ES-I3 (cell line): ENCODE data around the gene BARHL1.
"Not testable (repeated sequence)": the region's sequence is repeated elsewhere in the genome, so short reads cannot be mapped to it uniquely, and the experiment has no call there.

Experiments used
- H3K36me3 ChIP-seq: 2 replicates; pipeline ENCODE4 v1.6.1; 2013; ENCODE audit warnings: mild to moderate bottlenecking, low read length, control low read depth, moderate library complexity; ENCODE audit not compliant: insufficient read depth
- H3K4me1 ChIP-seq: 2 replicates; pipeline ENCODE4 v1.6.1; 2013; ENCODE audit warnings: mild to moderate bottlenecking, control low read depth, low read length; ENCODE audit not compliant: insufficient read depth
- H3K9ac ChIP-seq: 2 replicates; pipeline ENCODE4 v1.6.1; 2013; ENCODE audit warnings: low read depth, mild to moderate bottlenecking, low read length, moderate library complexity
- H3K9me3 ChIP-seq: 2 replicates; pipeline ENCODE4 v1.6.1; 2013; ENCODE audit warnings: mild to moderate bottlenecking, low read length, moderate library complexity; ENCODE audit not compliant: control insufficient read depth, insufficient read depth

Gene BARHL1

DNA sequence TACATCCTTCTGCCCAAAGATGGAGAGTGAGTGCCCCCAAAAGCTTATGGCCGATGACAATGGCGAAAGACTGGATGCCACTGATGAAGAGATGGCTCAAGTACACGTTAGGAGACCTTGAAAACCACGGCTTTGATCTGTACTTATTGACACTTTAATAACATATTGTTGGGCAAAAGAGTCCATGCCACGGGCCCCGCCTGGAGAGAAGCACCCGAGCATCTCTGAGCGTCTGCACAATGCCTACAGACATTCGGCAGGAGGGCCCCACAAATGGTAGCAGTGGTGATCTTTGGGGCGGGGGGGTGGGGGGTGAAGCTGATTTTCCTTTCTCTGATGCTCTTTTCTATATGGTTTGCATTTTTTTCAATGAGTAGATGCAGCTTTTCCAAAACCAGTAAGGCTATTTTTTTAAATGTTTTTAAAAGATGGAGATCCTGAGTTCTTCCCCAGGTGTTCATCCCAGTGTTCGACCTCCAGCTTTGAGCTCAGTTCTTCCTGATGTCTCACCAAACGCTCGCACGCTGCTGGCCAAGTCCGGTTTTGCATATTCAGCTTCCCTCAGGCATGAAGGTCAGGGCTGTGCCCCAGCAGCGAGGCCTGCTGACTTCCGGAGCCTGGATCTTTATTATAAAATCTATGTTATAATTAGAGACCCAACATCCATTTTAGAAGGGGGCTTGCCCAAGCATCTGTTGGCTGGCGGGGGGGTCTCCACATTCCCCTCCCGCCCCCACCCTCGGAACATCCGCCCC is 34.3 kb upstream of the BARHL1 start:
- no peaks in the 10 kb centered on the region for H3K36me3 ChIP-seq
- no peaks in the 10 kb centered on the region for H3K9me3 ChIP-seq
- peaks cover 11% of the 10 kb centered on the region; the same call in 1 of the 2 replicates for H3K4me1 ChIP-seq
- H3K9ac ChIP-seq, result no peak overlapping the region

DNA sequence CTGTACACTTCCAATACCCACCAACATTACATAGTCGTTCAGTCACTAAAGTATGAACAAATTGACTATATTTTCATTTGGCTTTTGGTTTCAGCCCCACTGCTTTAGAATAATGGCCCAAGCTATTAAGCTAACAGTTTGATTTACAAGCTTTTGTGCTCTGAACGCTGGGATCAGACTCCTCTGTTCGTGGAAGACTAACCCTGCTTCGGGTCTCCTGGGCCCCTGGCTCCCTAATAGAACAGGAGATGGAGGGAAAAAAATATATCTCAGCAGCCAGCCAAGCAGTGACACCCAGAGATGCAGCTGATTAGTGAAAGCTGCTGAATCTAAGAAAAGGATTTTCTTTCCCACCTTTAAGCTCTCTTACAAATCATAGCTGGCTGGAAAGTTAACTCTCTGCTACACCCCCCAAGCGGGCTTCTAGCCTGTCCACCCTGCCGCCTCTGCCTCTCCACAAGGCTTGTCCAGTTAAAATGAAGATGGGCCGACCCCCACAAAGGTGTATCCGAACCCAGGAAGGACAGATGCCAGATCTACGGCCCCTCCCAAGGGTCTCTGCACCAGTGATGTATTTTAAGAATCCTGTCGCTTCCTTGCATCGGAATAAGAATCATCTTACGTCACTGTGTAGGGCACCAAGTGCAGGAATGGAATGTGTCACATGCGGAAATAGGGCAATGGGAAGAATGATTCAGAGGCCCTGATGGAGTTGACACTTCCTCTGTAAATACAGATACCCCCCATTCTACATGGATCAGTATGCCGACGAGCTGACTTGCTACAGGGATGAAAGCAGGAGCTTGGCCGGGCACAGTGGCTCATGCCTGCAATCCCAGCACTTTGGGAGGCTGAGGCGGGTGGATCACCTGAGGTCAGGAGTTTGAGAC is 33.4 kb upstream of the BARHL1 start:
- H3K9me3 ChIP-seq, result no peaks in the 10 kb centered on the region
- H3K36me3 ChIP-seq, result no peaks in the 10 kb centered on the region
- H3K9ac ChIP-seq, result no peak overlapping the region
- peaks cover 11% of the 10 kb centered on the region; the same call in 1 of the 2 replicates for H3K4me1 ChIP-seq

DNA sequence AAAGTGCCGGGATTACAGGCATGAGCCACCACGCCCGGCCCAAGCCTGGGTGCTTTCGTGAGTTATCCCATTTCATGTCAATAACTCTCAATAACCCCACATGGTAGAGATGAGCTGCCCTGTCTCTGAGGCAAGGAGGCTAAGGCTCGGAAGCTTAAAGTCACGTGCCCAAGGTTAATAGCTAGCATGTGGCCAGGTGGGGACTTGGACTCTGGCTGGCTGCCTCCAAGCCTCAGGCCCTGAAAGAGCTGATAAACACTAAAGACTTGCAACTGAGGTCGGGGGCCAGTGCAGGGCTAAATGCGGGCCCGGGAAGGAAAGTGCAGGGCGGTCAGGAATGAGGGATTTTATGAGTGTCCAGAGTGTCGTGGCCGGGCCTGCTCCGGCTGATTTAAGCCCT is 30.9 kb upstream of the BARHL1 start:
- peaks cover 10% of the 10 kb centered on the region; the same call in 1 of the 2 replicates for H3K4me1 ChIP-seq
- no peaks in the 10 kb centered on the region for H3K36me3 ChIP-seq
- H3K9ac ChIP-seq, result no peak overlapping the region
- H3K9me3 ChIP-seq, result no peaks in the 10 kb centered on the region

DNA sequence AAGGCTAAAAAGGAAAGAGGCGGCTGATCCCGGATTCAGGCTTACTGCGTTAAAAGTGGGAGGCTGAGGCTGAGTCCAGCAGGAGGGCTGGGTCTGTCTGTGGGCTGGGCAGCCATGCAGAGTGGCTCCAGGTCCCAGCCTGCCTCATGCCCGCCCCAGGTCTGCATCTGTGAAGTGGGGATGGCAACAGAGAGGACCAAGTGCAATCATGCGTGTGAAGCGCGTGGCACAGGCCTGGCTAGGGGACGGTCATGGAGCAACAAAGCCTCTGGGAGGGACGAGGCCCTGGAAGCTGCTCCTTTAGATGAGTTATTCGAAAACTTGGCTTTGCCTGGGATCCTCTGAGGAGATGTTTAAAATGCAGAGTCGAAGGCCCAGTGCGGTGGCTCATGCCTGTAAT is 30.4 kb upstream of the BARHL1 start:
- H3K36me3 ChIP-seq, result no peaks in the 10 kb centered on the region
- peaks cover 7% of the 10 kb centered on the region; the same call in 1 of the 2 replicates for H3K4me1 ChIP-seq
- no peaks in the 10 kb centered on the region for H3K9me3 ChIP-seq
- no peak overlapping the region for H3K9ac ChIP-seq

DNA sequence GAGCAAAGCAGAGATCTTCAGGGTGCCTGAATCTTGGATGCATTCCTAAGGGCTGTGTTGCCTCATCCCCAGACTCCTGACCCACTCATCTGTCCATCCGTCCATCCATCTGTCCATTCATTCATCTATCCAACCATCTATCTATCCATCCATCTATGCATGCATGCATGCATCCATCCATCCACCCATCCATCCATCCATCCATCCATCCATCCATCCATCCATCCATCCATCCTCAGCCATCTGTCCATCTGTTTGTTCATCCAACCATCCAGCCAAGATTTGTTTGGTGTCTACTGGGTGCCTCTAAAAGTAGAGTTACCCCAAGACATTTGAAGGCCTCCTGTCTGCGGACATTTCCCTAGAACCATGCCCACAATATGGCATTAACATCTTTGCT is 27.7 kb upstream of the BARHL1 start:
- no peaks in the 10 kb centered on the region for H3K4me1 ChIP-seq
- 0 out of 2 replicates have a peak, but pooled peaks cover 3% of the 10 kb centered on the region for H3K9me3 ChIP-seq
- no peak overlapping the region for H3K9ac ChIP-seq
- H3K36me3 ChIP-seq, result no peaks in the 10 kb centered on the region

DNA sequence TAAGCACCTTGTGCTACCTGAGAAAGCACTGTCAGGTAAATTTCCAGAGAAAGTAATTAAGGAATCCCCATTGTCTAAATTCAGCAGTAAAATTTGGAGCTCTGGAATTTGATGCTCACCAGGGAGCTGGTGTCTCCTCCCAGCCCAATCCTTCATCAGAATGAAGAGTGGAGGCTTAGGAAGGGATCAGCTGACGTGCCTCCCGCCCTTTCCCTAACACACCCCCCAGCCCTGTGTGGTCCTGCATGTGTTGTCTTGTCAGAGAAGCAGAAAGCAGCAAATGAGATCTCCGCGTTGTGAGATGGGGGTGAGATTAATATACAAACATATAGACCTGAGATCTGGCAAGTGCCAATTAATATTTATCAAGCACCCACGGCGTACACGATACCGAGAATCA is 26.9 kb upstream of the BARHL1 start:
- H3K36me3 ChIP-seq, result no peaks in the 10 kb centered on the region
- no peak overlapping the region for H3K9ac ChIP-seq
- H3K4me1 ChIP-seq, result no peaks in the 10 kb centered on the region
- H3K9me3 ChIP-seq, result 0 out of 2 replicates have a peak, but pooled peaks cover 5% of the 10 kb centered on the region

DNA sequence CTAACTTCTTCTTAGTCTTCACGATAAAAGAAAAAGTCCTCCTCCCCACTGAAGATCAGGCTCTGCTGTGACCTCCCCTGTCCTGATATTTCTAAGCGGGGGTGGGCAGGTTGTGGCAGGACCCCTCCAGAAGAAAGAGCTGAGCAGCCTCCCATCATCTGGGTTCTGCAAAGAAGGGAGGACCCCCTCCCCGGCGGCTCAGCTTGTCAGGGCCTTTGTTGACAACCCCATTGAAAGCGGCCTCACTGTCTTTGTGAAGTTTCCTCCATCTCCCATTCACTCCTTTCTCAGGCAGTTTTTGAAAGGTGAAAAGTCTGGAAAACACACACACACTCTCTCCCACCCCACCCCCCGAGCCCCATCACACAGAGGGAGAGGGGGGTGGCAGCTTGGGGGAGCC is 26.2 kb upstream of the BARHL1 start:
- H3K36me3 ChIP-seq, result no peaks in the 10 kb centered on the region
- H3K9ac ChIP-seq, result no peak overlapping the region
- H3K9me3 ChIP-seq, result 0 out of 2 replicates have a peak, but pooled peaks cover 5% of the 10 kb centered on the region
- no peaks in the 10 kb centered on the region for H3K4me1 ChIP-seq

DNA sequence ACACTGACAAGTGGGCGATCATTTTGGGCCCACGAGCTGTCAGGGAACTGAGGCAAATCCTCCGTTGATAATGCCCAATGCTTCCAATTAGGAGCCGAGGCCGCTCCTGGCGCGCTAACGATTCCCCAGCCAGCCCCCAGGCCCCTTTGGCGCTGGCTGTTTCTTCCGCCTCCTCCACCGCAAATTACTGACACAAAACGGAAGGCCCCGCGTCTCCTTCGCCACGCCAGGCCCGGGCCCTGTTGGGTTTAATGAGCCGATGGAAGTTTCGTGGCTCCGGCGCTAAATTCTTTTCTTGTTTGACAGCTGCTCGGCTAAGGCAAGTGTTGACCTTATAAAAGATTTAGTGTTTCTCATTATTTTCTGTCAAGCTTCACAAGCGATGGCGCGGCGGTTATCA is 25.7 kb upstream of the BARHL1 start:
- H3K4me1 ChIP-seq, result no peaks in the 10 kb centered on the region
- H3K36me3 ChIP-seq, result no peaks in the 10 kb centered on the region
- H3K9ac ChIP-seq, result no peak overlapping the region
- H3K9me3 ChIP-seq, result 0 out of 2 replicates have a peak, but pooled peaks cover 5% of the 10 kb centered on the region

DNA sequence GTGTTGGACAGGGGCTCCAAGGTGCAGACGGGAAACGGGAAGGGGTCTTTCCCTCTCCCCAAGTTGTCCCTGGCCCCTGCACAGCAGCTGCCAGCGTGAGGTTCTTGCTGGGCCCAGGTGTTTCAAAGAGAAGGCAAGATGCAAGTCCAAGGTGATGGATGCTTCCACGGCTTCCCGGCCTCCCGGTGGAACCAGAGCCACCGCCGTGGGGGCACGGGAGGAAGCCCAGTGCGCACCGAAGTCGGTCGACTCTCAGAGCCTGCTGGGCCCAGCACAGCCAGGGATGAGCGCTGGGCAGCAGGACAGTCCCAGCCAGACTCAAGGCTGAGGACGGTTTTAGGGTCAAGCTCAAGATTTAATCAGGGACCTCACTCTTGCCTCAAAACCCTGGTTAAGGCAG is 25.2 kb upstream of the BARHL1 start:
- no peaks in the 10 kb centered on the region for H3K36me3 ChIP-seq
- H3K9ac ChIP-seq, result no peak overlapping the region
- no peaks in the 10 kb centered on the region for H3K4me1 ChIP-seq
- 0 out of 2 replicates have a peak, but pooled peaks cover 5% of the 10 kb centered on the region for H3K9me3 ChIP-seq

DNA sequence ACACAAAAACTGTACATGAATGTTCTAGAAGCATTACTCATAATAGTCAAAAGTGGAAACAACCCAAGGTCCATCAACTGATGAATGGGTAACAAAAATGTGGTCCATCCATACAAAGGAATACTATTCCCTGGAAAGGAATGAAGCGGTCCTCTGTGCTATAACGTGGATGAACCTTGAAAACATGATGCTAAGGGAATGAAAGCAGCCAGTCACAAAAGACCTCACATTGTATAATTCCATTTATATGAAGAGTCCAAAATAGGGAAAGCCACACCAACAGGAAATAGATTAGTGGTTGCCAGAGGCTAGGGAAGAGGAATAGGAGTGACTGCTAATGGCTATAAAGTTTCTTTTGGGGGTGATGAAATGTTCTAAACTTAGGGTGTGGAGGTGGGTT is 22.7 kb upstream of the BARHL1 start:
- Histone ChIP-seq H3K36me3 (no peaks in the 10 kb centered on the region), H3K9ac (no peak overlapping the region), H3K9me3 (0 out of 2 replicates have a peak, but pooled peaks cover 5% of the 10 kb centered on the region), H3K4me1 (no peaks in the 10 kb centered on the region)

DNA sequence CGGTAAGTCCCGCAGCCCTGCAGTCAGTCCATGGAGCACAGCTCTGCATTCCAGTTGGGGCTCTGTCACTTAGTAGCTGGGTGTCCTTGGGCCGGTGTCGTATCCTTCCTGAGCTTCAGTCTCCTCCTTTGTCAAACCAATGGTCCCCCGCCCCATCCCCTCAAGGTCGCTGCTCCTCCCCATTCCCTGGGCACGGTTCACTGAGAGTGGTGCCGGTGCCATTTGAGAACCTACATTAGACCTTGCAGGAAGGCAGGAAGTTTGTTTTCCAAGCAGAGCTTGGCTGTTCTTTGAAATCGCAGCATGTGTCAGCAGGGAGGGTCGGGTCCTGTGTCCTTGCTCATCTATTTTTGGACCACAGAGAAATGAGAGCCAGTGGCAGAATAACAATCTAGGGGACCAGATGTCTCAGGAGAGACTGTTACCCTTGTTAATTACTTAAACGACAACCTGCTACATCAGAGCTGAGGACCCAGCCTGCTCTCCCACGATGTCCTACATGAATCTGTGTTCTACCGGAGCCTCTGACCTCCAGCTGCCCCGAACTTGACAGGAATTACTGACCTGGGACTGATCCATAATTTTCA is 21.7 kb upstream of the BARHL1 start:
- H3K4me1 ChIP-seq, result no peaks in the 10 kb centered on the region
- 0 out of 2 replicates have a peak, but pooled peaks cover 5% of the 10 kb centered on the region for H3K9me3 ChIP-seq
- no peaks in the 10 kb centered on the region for H3K36me3 ChIP-seq
- no peak overlapping the region for H3K9ac ChIP-seq

DNA sequence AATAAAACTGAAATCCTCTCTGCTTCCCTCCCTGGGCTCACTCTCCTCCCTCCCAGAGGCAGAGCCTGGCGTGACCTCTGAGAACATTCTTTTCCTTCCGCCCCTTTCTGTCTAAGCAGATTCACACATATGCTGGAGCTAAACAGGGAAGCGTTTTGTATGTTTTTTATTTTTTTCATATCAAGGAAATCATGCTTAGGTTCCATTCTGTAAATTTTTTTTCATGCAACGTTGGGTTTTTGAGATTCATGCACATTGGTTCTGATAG is 20.2 kb upstream of the BARHL1 start:
- H3K9me3 ChIP-seq, result 0 out of 2 replicates have a peak, but pooled peaks cover 5% of the 10 kb centered on the region
- H3K9ac ChIP-seq, result no peak overlapping the region
- no peaks in the 10 kb centered on the region for H3K4me1 ChIP-seq
- H3K36me3 ChIP-seq, result no peaks in the 10 kb centered on the region

DNA sequence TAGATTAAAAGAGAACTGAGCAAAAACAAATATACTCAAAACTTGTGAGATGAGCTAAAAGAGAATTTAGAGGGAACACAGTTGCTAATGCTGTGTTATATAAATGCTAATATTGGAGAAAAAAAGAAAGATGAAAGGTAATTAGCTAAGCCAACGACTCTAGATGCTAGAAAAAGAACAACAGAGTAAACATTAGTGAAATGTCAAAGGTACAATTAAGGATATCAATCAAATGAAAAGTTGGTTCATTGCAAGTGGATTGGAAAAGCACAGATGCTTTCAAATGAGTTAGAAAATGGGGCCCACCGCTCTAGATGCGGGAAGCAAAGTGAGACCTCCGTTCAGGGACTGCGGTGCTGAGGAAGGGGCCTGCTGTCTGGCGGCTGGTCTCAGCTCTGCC is 17.9 kb upstream of the BARHL1 start:
- Histone ChIP-seq H3K9ac (no peak overlapping the region), H3K4me1 (no peaks in the 10 kb centered on the region), H3K9me3 (0 out of 2 replicates have a peak, but pooled peaks cover 3% of the 10 kb centered on the region), H3K36me3 (no peaks in the 10 kb centered on the region)

DNA sequence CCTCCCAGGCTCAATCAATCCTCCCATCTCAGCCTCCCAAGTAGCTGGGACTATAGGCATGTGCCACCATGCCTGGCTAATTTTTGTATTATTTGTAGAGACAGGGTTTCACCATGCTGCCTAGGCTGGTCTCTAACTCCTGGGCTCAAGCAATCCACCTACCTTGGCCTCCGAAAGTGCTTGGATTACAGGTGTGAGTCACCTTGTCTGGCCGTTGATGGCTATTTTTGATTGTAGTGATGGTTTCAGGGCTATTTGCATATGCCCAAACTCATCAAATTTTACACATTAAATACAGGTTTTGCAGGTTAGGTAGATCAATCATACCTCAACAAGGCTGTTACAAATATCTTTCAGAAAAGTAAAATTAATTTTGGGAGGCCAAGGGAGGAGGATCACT is 13.6 kb upstream of the BARHL1 start:
- H3K4me1 ChIP-seq, H3K9me3 ChIP-seq, H3K36me3 ChIP-seq, H3K9ac ChIP-seq: not testable (repeated sequence)
